NCI-H2171 (cell line): ENCODE data around the gene POR.
A peak's percentile ranks its signal among the peaks of the same experiment; 100 is the strongest.
"Not testable (repeated sequence)": the region's sequence is repeated elsewhere in the genome, so short reads cannot be mapped to it uniquely, and the experiment has no call there.

Experiments used
- DNase-seq: peaks from one replicate; lab custom pipeline; 2025; lab: John Stamatoyannopoulos, UW

Gene POR

DNA sequence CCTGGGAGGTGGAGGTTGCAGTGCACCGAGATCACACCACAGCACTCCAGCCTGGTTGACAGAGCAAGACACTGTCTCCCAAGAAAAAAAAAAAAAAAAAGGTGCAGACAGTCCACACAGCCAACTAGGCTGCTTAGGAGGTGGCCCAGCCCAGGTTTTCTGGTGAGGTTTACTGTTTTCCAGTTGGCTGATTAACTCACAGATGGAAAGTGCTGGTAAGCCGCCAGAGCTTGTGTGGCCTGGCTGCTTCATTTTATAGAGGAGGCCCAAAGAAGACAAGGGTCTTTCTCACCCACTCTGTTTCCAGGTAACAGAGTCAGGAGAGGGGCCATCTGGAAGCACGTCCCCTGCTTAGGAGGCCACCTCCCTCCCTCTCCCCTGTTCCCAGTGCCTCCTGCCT, 29.9 kb upstream of the POR start:
- peak; percentile 84 for DNase-seq

GRCh38 chr7:75887669-75888369, 27.1 kb upstream of the POR start:
- no peak for DNase-seq

DNA sequence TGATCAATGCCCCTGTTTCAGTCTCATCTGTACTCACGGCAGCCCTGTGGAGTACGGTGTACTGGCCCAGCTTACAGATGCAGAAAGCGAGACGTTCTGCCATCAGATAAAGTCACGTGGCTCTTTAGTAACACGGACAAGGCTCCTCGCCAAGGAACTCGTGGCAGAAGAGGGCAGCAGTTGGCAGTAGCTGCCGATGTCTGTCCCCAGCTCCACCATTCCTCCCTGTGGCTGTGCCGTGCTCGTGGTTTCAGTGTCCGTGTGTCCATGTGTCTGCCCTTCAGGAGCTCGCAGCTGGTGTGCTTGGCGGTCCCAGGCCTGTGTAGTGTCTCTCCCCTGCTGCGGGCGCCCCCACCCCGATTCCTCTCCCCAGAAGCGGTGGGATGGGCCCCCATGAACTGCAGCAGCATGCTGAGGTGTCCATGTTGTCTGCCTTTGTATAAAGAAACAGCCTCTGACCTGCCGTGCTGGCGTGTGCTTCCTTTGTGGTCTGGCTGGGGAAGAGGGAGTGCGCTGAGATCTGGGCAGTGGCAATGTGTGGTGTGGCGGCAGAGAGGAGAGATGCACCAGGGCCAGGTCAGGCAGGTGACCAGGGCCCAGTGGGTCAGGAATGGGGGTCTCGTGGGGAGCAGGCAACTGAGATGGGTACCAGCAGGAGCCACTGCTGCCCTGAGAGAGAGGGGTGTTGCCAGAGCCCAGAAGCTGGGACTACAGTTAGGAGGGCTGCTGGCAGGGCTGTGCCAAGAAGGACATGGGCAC, 26.3 kb upstream of the POR start:
- no peak for DNase-seq

GRCh38 chr7:75889223-75889825, 25.6 kb upstream of the POR start:
- no peak for DNase-seq

- DNase-seq: no peak
These were observed 25.1 kb upstream of the POR start for GRCh38 chr7:75889826-75890225.

- not testable (repeated sequence) for DNase-seq
These were observed 23.7 kb upstream of the POR start for GRCh38 chr7:75891237-75891636.

GRCh38 chr7:75891815-75892411, 23.0 kb upstream of the POR start:
- no peak for DNase-seq

- no peak for DNase-seq
These were observed 22.2 kb upstream of the POR start for GRCh38 chr7:75892634-75893272.

DNA sequence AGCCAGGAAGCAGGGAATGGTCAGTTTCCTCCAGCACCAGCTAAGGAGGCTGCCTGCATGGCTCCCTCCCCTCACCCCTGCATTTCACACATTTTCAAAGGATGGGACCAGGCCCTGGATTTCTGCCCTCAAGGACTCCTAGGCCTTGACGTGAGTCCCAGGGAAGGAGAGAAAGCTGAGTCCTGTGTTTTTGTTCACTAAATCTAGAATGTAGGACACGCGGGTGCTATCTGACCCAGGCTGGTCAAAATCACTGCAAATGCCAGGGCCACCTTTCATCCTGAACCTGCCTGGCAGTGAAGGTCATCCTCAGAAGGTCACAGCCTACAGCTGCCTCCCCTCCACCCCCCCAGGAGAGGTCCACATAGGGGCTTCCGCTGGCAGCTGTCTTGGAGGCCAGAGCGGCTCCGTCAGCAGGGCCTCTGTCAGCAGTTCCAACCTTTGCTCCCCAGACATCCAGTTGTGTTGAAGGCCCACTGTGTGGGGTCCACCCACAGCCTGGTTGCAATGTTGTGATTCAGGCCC, 18.1 kb upstream of the POR start:
- DNase-seq: no peak

GRCh38 chr7:75900617-75901315, 14.2 kb upstream of the POR start:
- peak; percentile 57 for DNase-seq

DNA sequence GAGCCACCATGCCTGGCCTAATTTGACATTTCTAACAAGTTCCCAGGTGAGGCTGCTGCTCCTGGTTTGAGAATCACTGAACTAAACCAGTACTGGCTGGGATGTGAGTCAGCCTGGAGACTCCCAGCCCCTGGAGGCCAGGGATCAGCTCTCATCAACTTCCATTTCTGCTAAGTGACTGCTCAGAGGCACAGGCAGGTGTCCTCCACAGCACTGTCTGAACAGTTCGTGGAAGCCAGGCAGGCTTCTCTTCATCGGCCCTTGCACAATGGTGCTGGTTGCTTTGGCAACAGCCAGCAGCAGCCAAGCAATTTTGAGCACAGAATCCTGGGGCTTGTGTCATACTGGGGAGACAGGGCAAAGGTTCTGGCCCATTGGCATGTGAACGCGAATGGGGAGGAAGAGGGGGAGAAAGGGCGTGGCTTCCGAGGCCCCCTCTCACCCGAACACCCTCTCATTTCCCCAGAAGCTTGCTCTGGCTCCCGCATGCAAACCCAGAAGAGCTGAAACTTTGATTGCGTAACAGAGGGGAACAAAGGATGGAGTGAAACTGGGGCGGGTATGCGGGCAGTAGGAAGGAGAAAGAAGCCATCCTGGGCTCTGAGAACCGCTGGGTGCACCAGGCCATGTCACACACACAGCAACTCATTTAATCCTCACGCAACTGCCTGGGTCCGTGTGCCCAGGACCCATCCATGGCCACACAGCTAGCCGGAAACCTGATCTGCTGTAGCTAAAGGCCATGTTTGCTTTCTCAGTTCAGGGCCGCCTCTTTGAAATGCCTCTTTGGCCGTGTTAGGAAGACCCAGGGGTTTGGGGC, 9.0 kb upstream of the POR start:
- DNase-seq: no peak

- DNase-seq: no peak
These were observed 7.8 kb upstream of the POR start for GRCh38 chr7:75906991-75907667.

DNA sequence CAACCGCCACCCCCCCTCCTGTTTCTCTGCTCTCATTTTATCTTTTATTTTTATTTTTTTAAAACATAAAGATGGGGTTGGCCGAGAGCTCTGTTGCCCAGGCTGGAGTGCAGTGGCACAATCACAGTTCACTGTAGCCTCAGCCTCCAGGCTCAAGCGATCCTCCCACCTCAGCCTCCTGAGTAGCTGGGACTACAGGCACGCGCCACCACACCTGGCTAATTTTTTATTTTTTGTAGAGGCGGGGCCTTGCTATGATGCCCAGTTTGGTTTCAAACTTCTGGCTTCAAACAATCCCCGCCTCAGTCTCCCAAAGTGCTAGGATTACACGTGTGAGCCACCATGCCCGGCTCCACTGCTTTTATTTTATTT, 7.3 kb upstream of the POR start:
- DNase-seq: not testable (repeated sequence)

DNA sequence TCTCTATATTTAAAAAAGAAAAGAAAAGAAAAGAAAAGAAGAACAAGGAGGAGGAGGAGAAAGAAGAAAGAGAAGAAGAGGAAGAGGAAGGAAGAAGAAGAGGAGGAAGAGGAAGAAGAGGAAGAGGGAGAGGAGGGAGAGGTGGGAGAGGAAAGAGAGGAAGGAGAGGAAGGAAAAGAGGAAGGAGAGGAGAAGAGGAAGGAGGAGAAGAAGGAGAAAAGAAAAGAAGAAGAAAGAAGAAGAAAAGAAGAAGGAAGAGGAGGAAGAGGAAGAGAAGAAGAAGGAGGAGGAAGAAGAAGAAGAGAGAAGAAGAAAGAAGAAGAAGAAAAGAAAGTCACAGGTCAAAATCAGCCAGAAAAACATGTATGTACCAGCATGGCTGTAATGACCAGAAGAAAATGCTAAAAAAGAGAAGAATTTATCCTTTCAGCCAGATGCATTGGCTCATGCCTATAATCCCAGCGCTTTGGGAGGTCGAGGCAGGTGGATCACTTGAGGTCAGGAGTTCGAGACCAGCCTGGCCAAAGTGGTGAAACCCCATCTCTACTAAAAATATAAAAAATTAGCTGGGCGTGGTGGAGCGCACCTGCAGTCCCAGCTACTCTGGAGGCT, 5.3 kb upstream of the POR start:
- DNase-seq: no peak

DNA sequence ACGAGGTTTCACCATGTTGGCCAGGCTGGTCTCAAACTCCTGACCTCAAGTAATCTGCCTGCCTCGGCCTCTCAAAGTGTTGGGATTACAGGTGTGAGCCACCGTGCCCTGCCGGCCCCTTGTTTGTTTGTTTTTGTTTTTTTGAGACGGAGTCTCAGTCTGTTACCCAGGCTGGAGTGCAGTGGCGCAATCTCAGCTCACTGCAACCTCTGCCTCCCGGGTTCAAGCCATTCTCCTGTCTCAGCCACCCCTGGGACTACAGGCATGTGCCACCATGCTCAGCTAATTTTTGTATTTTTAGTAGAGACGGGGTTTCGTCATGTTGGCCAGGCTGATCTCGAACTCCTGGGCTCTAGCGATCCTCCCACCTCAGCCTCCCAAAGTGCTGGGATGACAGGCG, 3.8 kb upstream of the POR start:
- not testable (repeated sequence) for DNase-seq

DNA sequence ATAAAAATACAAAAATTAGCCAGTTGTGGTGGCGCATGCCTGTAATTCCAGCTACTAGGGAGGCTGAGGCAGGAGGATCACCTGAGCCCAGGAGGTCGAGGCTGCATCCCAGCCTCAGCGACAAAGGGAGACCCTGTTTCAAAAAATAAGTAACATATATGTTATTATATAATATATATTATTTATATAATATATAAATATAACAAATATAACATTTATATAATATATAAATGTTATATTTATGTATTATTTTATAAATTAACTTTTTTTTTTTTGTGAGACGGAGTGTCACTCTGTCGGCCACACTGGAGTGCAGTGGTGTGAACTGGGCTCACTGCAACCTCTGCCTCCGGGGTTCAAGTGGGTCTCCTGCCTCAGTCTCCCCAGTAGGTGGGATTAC, 1.5 kb upstream of the POR start:
- no peak for DNase-seq

DNA sequence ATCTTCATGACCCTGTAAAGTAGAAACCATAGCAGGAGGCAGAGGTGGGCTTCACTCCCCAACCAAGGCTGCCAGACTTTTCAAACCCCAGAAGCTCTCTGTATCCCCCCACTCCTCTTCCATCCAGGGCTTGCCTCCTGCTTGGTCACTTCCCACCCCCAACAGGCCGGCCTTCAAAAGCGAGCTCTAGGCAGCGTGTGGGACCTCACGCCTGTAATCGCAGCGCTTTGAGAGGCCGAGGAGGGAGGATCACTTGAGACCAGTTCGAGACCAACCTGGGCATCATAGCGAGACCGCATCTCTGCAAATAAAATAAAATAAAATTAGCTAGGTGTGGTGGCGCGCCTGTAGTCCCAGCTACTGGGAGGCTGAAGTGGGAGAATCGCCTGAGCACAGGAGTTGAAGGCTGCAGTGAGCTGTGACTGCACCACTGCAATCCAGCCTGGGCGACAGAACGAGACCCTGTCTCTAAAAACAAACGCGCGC, 743 bp upstream of the POR start:
- DNase-seq: no peak

DNA sequence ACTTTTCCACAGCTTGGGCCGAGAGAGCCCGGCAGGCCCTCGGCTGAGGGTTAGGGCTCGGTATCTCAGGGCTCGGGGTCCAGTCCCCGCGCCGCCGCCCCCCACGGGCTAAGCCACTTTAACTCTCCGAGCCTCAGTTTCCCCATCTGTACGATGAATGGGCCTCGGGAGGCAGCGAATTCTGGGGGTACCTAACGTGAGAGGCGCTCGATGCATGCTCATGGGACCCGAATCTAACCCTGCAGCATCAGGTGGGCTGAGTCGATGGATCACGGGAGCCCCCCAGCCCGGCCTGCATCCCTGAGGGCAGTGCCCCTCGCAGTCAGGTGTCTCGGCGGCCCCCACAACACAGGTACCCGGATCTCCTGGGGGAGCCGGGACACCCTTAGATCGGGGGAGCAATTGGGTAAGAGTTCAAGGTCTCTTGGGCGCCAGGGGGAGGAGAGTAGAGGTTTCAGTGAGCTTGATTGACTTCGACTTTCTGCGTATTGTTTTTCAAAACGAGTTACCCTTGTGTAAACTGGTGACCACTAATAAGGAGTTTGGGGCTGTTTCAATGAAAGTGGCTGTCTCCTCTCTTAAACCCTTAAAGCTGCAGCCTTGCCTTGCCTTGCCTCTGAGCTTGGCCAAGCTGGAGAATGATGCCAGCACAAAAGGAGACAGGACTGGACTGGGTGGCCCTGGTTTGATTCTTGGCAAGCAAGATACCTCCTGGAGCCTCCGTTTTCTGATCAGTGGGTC, 631 bp downstream of the POR start:
- no peak for DNase-seq

GRCh38 chr7:75916259-75916658, 1.3 kb downstream of the POR start:
- no peak for DNase-seq
